ENCODE measurements around the gene EFCAB12. TPM values are rescaled to one million over a fixed set of nuclear protein-coding genes. Genes with fewer than 3 reads are reported as not detected.

The EFCAB12 gene
- total and polyA plus RNA-seq, 7 donors: 0.04 to 0.30 TPM; not detected in 5

DNA sequence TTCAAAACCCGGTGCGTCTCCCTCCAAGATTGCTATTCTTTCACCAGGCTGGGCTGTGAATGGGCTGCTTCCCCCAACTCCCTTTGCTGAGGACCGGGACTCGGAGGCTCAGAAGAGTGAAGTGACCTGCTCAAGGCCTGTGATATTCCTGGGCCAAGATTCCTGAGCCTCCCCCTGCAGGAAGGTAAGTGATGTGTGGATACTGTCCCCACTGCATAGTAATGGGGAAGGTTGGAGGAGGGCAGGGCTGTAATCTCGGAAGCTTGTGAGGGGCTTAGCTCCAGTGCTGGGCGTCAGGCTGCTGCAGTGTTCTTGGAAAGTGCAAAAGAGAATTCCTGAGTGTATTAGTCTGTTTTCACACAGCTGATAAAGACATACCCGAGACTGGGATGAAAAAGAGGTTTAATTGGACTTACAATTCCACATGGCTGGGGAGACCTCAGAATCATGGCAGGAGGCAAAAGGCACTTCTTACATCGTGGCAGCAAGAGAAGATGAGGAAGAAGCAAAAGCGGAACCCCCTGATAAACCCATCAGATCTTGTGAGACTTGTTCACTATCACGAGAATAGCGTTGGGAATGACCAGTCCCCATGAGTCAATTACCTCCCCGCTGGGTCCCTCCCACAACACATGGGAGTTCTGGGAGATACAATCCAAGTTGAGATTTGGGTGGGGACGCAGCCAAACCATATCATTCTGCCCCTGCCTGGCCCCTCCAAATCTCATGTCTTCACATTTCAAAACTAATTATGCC, 67.6 kb downstream of the EFCAB12 start:
- no peaks in the 10 kb centered on the region for H3K9me3 ChIP-seq
- H3K4me3 ChIP-seq: no peak overlapping the region
- no peaks in the 10 kb centered on the region for H3K27me3 ChIP-seq (ENCODE audit: insufficient read depth in 3 of 3, low read length in 2 of 3)
- 84 to 88% (median 87%) methylated on average over 12 to 13 of the region's 13 CpGs for WGBS, 3 donors
- H3K4me1 ChIP-seq: no peaks in the 10 kb centered on the region
- no peaks in the 10 kb centered on the region for H3K36me3 ChIP-seq (ENCODE audit: insufficient read depth in 1 of 2, low read depth in 1 of 2)
- DNase-seq (peak in 1 of 2 donors; percentile 2), ATAC-seq (no peak)
- intact Hi-C loops (cut with DNase I): no loop called here
- H3K27ac ChIP-seq: no peak overlapping the region
- TF ChIP-seq, protein P1, sequence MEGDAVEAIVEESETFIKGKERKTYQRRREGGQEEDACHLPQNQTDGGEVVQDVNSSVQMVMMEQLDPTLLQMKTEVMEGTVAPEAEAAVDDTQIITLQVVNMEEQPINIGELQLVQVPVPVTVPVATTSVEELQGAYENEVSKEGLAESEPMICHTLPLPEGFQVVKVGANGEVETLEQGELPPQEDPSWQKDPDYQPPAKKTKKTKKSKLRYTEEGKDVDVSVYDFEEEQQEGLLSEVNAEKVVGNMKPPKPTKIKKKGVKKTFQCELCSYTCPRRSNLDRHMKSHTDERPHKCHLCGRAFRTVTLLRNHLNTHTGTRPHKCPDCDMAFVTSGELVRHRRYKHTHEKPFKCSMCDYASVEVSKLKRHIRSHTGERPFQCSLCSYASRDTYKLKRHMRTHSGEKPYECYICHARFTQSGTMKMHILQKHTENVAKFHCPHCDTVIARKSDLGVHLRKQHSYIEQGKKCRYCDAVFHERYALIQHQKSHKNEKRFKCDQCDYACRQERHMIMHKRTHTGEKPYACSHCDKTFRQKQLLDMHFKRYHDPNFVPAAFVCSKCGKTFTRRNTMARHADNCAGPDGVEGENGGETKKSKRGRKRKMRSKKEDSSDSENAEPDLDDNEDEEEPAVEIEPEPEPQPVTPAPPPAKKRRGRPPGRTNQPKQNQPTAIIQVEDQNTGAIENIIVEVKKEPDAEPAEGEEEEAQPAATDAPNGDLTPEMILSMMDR (IDR thresholded peaks at IDR 0.05): no peak

DNA sequence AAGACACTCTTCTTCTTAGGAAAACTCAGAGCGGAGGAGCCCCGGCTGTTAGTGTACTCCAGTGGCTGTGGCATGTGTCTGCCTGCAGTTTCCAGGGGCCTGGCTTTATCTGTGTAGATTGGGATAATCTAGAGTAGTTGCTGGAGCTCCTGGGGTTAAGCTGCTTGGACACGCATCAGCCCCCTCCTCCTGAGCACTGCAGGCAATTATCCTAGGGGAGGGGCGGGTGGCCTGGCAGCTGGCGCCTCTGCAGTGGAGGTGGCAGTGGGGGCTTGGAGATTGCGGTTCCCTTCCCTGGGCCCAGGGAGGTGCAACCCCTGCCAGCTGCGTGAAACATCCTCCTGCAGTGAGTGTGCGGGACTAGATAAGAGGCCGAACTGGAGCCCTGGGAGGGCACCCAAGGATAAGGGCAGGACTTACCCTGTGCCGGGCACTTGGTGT, 68.2 kb downstream of the EFCAB12 start:
- DNase-seq (peak in 1 of 2 donors; percentile 31), ATAC-seq (no peak)
- H3K27me3 ChIP-seq (ENCODE audit: insufficient read depth in 3 of 3, low read length in 2 of 3): no peaks in the 10 kb centered on the region
- H3K27ac ChIP-seq: no peak overlapping the region
- TF ChIP-seq, protein P1 (IDR thresholded peaks at IDR 0.05): no peak
- H3K4me3 ChIP-seq: no peak overlapping the region
- no peaks in the 10 kb centered on the region for H3K36me3 ChIP-seq (ENCODE audit: insufficient read depth in 1 of 2, low read depth in 1 of 2)
- intact Hi-C loops (cut with DNase I): no loop called here
- H3K9me3 ChIP-seq: no peaks in the 10 kb centered on the region
- 77 to 84% (median 80%) methylated on average over 9 to 10 of the region's 10 CpGs for WGBS, 3 donors
- H3K4me1 ChIP-seq: no peaks in the 10 kb centered on the region

DNA sequence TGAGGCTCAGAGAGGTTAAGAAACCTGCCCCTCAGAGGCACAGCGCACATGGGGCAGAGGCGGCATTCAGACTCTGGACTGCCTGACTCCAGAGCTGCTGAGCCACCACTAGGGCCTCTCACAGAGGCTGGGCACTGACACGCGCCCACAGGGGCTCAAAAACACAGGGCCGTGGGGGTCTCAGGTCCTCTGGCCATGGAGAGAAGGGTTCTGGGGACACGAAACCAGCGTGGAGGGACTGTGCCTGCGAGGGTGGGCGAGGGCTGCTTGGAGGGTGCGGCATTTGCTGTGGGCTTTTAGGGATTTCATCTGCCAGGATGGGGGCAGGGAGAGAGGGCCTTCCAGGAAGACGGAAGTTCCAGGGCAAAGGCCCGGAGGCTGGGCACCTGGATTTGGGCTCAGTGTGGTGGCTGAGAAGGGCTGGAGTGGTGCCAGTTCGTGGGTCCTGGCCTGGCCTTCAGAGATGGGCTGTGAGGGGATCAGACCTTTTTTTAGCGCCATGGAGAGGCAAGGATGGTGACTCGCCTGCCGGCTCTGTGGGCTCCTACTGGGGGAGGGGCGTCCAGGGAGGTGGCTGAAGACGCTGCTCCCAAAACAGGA, 69.6 kb downstream of the EFCAB12 start:
- DNase-seq (peak in 1 of 2 donors; percentile 38), ATAC-seq (no peak)
- intact Hi-C loops (cut with DNase I): no loop called here
- no peak overlapping the region for H3K27ac ChIP-seq
- no peaks in the 10 kb centered on the region for H3K27me3 ChIP-seq (ENCODE audit: insufficient read depth in 3 of 3, low read length in 2 of 3)
- H3K4me3 ChIP-seq: no peak overlapping the region
- 63 to 71% (median 64%) methylated on average over 16 to 18 of the region's 18 CpGs for WGBS, 3 donors
- H3K9me3 ChIP-seq: no peaks in the 10 kb centered on the region
- no peaks in the 10 kb centered on the region for H3K4me1 ChIP-seq
- TF ChIP-seq, protein P1 (IDR thresholded peaks at IDR 0.05): no peak
- no peaks in the 10 kb centered on the region for H3K36me3 ChIP-seq (ENCODE audit: insufficient read depth in 1 of 2, low read depth in 1 of 2)

DNA sequence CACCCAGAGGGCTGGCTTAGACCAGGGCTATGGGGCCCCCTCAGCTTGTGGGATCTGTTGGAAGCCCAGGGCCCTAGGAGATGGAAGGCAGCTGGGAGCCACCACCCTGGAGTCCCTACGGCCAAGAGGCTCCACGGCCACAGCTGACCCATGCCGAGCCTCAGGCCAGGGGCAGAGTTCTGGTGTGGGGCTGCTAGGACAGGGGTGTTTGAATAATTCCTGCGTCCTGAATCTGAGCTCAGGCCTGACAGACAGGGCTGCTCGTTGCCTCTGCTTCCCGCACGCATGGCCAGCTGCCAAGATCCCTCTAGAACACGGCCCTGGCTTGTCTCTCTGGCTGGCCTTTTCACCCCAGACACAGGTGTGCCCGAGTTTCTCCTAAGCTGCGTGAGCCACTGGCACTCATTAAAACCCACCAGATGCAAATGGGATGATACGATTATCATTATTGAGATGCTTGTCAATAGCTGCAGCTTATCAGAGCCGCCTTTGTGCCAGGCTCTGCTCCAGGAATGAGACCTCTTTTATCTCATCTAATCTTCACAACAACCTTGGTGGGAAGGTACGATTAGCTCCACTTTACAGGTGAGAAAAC, 70.2 kb downstream of the EFCAB12 start:
- Histone ChIP-seq H3K27me3 (ENCODE audit: insufficient read depth in 3 of 3, low read length in 2 of 3) (no peaks in the 10 kb centered on the region), H3K4me3 (no peak overlapping the region), H3K4me1 (no peaks in the 10 kb centered on the region), H3K36me3 (ENCODE audit: insufficient read depth in 1 of 2, low read depth in 1 of 2) (no peaks in the 10 kb centered on the region), H3K27ac (no peak overlapping the region), H3K9me3 (no peaks in the 10 kb centered on the region)
- 50 to 57% (median 53%) methylated on average over 8 to 13 of the region's 13 CpGs for WGBS, 3 donors
- ATAC-seq: no peak
- intact Hi-C loops (cut with DNase I): no loop called here
- TF ChIP-seq, protein P1 (IDR thresholded peaks at IDR 0.05): no peak
- peak in 1 of 2 donors; percentile 39 for DNase-seq
